GM21515 (cell line): ENCODE measurements around the gene ZFYVE28.

Experiments
- ATAC-seq: cut with Tn5 transposase; IDR thresholded peaks from one replicate; pipeline ENCODE4 v1.9.1; 2021; ENCODE audit not compliant: unreplicated experiment

ZFYVE28 gene

DNA sequence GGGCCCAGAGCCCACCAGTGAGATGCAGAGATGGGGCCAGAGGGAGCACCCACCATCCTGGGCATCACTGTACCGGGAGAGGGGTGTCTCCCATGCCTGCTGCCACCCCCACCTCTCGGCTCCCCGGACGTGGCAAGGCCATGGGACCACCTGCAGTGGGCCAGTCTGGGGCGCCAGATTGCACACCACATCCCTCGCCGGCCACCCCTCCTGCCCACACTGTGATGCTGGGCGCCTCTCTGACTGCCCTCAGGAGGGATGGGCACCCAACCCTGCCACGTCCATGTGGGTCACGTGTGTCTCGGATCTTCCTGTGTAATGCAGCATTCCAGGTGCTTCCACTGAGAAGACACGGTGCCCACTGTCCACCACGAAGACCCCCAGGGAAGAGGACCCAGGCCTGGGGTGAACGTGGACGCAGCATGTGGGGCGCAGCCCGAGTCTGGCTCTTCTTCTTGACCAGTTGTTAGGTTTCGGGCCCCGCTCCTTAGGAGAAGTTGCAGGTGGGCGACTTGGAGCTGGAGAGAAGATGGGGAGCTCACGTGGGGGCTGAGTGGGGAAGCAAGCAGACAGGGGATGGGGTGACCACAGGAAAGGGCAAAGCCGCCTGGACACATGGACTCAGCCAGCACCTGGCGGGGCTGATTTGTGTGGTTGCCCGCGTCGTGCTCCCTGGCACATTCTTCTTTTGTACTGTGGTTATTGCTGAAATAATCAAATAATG lies 47.7 kb downstream of the ZFYVE28 start:
- no peak for ATAC-seq

GRCh38 chr4:2368746-2369437 lies 49.6 kb downstream of the ZFYVE28 start:
- no peak for ATAC-seq

GRCh38 chr4:2367626-2368025 lies 50.8 kb downstream of the ZFYVE28 start:
- no peak for ATAC-seq

DNA sequence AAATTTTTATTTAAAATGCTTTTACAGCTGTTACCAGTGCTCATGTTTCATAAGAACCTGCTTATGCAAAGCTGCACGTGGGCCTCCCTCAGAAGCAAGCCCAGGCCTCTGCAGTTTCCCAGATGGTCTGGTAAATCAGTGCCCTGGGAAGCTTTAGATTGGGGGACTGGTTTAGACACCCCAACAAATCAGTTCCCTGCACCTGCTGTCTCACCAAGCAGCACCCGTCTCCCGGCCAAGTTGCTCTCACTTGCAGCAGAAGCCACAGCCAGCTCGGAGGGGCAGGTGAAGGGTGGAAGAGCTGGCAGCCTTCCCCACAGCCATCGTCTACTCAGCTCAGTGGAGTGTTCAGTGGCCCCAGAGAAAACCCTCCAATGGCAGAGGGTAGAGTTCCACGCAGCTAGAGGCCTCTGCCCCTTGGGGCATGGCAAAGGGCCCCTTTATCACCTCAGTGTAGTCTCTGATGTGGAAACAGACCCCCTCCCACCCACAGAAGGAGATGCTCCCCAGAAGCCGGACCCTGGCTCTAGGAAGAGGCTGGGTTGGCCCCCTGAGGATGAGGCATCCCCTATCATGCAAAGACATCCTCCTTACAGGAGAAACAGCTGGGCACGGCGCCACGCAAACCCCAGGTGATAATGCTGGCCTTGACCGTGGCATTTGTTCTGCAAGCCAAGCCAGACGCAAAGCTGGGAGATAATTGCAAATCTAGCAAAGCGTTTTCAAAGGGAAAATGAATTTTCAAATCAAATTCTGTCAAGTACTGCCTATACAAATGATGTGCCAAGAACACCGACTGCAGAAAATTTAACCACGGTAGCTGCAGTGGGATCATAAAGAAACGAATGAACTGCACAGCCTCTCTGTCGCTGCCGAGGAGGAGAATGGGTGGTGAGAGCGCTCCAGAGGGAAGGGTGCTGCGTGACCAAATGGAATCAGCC lies 51.9 kb downstream of the ZFYVE28 start:
- ATAC-seq: no peak

GRCh38 chr4:2365913-2366210 lies 52.6 kb downstream of the ZFYVE28 start:
- ATAC-seq: no peak

DNA sequence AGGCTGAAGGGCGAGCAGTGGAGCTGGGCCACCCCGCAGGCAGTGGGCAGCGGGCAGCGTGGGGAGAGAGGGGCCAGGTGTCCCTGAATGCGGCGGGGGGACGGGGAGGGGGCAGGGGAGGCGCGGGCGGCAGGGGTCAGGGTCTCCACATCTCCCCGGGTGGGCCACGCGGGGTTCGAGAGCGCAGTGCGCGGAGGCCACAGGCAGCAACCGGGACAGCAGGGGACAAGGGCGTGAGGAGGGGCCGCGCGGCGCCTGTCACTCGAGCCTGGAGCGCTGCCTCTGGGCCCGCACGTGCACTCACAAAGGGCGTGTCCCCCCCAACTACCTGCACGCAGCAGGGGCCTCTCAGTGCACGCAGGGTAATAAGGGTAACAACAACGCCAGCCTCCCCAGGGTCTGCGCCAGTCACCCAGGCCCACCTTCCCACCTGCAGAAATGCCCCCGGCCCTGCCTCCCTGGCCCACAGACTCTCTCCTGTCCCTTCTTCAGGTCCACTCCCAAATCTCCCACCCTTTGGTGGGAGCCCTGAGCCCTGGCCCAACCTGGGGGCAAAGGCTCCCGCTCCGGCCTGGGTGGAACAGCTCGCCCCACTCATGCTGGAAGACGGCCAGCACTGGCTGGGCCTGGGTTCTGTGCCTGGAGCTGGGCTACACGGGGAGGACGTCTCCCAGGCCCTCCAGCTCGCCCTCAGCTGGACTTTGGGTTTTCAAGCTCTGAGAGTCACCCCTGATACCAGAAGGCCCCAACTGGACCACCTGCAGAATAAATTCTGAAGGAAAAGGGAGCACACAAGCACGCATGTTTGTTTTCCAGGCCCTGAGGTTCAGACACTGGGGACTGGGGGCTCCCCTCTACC lies 53.2 kb downstream of the ZFYVE28 start:
- no peak for ATAC-seq

GRCh38 chr4:2364654-2365053 lies 53.8 kb downstream of the ZFYVE28 start:
- ATAC-seq: no peak

- no peak for ATAC-seq
Observed at GRCh38 chr4:2363951-2364653, 54.3 kb downstream of the ZFYVE28 start.

DNA sequence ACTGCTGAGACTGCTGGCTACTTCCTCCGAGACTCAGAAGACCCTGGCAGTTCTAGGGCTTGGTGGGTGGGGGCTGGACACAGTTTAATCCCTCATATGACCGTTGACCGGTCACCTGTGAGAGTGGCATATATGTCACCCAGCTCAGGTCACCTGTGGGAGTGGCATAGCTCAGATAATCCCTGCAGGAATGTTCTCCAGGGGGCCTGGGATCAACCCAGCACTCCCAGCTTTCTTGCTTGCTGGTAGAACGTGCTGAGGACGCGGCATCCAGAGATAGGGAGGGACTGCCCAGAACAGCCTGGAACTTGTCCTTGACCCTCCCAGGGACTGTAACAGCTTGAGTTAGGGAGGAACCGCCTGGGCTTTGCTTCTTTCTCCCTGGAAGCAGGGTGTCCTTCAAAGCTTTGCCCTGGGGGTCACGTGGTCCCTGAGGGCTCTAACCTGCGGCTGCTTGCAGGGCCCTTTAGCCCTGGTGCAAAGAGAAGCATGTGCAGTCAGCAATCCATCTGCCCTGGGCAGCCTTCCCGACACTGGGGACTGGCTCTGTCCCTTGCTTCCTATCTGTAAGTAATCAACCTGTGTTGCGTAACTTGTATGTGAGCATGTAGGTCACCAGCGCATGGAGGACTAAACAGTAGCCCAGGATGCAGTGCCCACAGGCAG lies 55.3 kb downstream of the ZFYVE28 start:
- no peak for ATAC-seq

- ATAC-seq: no peak
Observed at GRCh38 chr4:2362266-2363055, 56.0 kb downstream of the ZFYVE28 start.

- ATAC-seq: no peak
Observed at GRCh38 chr4:2361366-2362265, 56.8 kb downstream of the ZFYVE28 start.

DNA sequence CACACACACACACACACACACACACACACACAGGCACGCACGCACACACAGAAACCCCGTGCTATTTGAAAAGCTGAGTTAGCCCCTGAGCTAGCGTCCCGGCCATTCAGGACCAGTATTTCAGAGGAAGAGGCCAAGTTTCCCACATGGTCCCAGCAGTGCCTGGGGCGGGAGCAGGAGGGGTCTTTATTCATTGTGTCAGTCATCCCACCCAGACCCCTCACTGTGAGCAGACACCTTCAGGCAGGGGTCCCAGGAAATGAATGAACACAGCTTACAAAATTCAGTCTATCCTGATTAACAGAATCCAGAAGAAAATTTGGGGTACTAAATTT lies 58.1 kb downstream of the ZFYVE28 start:
- ATAC-seq: no peak

DNA sequence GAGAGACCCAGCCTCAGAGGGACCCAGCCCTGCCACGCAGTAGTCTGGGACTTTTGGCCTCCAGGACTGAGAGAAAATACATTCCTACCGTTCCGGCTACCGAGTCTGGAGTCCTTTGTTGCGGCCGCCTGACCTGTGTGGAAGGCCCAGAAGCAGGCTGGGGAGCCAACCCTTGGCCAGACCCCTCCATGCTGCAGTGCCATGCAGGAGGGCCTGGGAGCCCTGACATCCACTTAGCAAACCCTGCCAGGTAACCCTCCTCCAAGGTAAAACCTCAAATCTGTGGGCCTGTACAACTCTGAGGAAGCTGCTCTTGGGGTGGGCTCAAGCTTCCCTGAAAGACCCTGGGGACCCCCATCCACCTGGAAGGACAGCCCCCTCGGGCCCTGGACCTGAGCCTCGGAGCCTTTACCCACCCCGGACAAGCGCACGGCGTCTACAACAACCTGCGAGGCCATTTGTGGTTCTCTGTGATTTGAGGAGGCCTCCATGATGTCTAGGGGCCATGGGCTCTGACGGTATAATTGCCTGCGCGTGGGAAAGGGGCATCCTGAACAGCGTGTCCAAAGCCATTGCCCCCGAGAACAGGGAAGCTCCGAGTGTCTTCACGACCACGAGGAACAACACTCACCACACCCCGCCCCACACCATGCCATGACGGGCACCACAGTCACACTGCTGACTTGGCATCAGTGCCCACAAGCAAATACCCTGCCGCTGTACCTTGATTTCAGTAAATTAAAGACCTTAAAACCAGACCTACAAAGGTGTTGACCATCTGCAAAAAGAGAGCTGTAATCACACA lies 58.7 kb downstream of the ZFYVE28 start:
- ATAC-seq: no peak

DNA sequence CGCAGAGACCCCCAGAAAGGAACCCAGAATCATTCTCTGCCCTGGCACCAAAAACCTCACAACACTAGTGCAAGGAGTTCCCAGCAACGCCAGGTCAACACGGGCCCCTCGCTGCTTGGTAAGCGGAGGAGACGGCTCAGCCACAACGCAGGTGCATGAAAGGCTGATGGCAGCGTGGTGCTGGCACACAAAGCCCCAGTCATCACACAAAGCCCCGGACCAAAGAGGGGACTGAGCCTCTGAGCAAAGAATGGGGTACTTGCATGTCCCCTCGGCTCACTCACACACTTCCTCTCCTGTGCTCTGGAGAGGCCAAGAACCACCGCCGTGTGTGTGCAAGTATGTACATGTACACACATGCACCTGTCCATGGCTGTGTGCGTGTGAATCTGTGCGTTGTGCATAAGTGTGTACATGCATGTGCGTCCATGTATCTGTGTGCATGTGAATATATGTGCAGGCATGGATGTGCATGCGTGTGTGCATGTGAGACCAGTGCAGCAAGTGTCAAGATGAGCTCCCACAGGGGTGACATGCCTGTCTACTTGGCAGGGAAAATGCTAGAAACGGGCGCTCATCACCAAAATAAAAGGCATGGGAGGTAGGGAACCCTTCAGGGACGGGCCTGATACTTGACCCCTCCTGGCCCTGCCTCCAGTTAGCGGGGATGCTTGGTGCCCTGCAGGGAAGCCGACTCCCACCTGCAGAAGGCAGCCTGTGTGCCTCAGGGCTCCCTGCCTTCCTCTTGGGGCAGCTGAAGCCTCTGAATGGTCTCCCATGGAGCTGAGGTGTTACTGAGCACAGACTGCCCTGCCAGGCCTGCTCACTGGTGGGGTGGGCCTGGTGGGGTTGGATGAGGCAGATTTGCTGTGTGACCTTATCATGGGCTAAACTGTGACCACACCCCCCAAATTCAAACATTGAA lies 60.4 kb downstream of the ZFYVE28 start:
- ATAC-seq: no peak

GRCh38 chr4:2356123-2357069 lies 62.0 kb downstream of the ZFYVE28 start:
- ATAC-seq: no peak
